ENCODE measurements around the gene TAS2R14. TPM values are rescaled to one million over a fixed set of nuclear protein-coding genes. Genes with fewer than 3 reads are reported as not detected.

Gene TAS2R14
- total RNA-seq, 4 donors from 2014 or later, result 0.23 to 3.5 (median 1.7) TPM

- Histone ChIP-seq H3K27me3 (no peaks in the 10 kb centered on the region), H3K36me3 (no peaks in the 10 kb centered on the region), H3K4me1 (peaks cover 12% of the 10 kb centered on the region), H3K9me3 (no peaks in the 10 kb centered on the region), H3K27ac (no peak overlapping the region), H3K4me3 (no peak overlapping the region)
- DNase-seq (ENCODE audit: low spot score in 2 of 2), result no peak
- WGBS, result 43% methylated on average over 2 of the region's 2 CpGs
- TF ChIP-seq POLR2A (IDR thresholded peaks at IDR 0.05) (no peak), CTCF (IDR thresholded peaks at IDR 0.05) (no peak), EP300 (IDR thresholded peaks at IDR 0.05) (no peak)
Observed at GRCh38 chr12:10967409-10967808, 28.3 kb upstream of the TAS2R14 start.

- TF ChIP-seq CTCF (IDR thresholded peaks at IDR 0.05), result no peak
- no peak for TF ChIP-seq EP300 (IDR thresholded peaks at IDR 0.05)
- no peaks in the 10 kb centered on the region for H3K9me3 ChIP-seq
Observed at GRCh38 chr12:10966314-10966713, 27.3 kb upstream of the TAS2R14 start.

GRCh38 chr12:10965476-10965875 is 26.4 kb upstream of the TAS2R14 start:
- Histone ChIP-seq H3K27ac (no peak overlapping the region), H3K4me1 (peaks cover 12% of the 10 kb centered on the region), H3K36me3 (no peaks in the 10 kb centered on the region), H3K9me3 (no peaks in the 10 kb centered on the region), H3K27me3 (no peaks in the 10 kb centered on the region), H3K4me3 (no peak overlapping the region)
- WGBS, result 61% methylated on average over 1 of the region's 1 CpG
- no peak for TF ChIP-seq POLR2A (IDR thresholded peaks at IDR 0.05)
- TF ChIP-seq POLR2AphosphoS5 (IDR thresholded peaks at IDR 0.05), result no peak
- no peak for TF ChIP-seq CTCF (IDR thresholded peaks at IDR 0.05)
- no peak for TF ChIP-seq EP300 (IDR thresholded peaks at IDR 0.05)
- DNase-seq (ENCODE audit: low spot score in 2 of 2), result no peak

More at GRCh38 chr12:10966314-10966713, 27.3 kb upstream of the TAS2R14 start:
- DNase-seq (ENCODE audit: low spot score in 2 of 2), result no peak
- Histone ChIP-seq H3K4me1 (peaks cover 12% of the 10 kb centered on the region), H3K36me3 (no peaks in the 10 kb centered on the region), H3K4me3 (no peak overlapping the region), H3K27me3 (no peaks in the 10 kb centered on the region), H3K27ac (no peak overlapping the region)

- 65% methylated on average over 4 of the region's 4 CpGs for WGBS
- Histone ChIP-seq H3K9me3 (peaks cover 4% of the 10 kb centered on the region), H3K4me3 (no peak overlapping the region), H3K27ac (no peak overlapping the region), H3K4me1 (no peaks in the 10 kb centered on the region), H3K27me3 (no peaks in the 10 kb centered on the region), H3K36me3 (no peaks in the 10 kb centered on the region)
- TF ChIP-seq POLR2AphosphoS5 (IDR thresholded peaks at IDR 0.05), result no peak
- TF ChIP-seq CTCF (IDR thresholded peaks at IDR 0.05), result no peak
- no peak for TF ChIP-seq EP300 (IDR thresholded peaks at IDR 0.05)
- TF ChIP-seq POLR2A (IDR thresholded peaks at IDR 0.05), result no peak
- no peak for DNase-seq (ENCODE audit: low spot score in 2 of 2)
Observed at GRCh38 chr12:10960211-10960610, 21.1 kb upstream of the TAS2R14 start.

- Histone ChIP-seq H3K4me1 (no peaks in the 10 kb centered on the region), H3K9me3 (peaks cover 6% of the 10 kb centered on the region), H3K27ac (no peak overlapping the region), H3K4me3 (no peak overlapping the region), H3K27me3 (no peaks in the 10 kb centered on the region), H3K36me3 (no peaks in the 10 kb centered on the region)
- WGBS, result 80% methylated on average over 2 of the region's 2 CpGs
- TF ChIP-seq POLR2AphosphoS5 (IDR thresholded peaks at IDR 0.05) (no peak), POLR2A (IDR thresholded peaks at IDR 0.05) (no peak), CTCF (IDR thresholded peaks at IDR 0.05) (no peak), EP300 (IDR thresholded peaks at IDR 0.05) (no peak)
- DNase-seq (ENCODE audit: low spot score in 2 of 2), result no peak
Observed at GRCh38 chr12:10959804-10960203, 20.7 kb upstream of the TAS2R14 start.

Data from suprapubic skin (tissue), 4 donors.